Panc1 (cell line): ENCODE measurements around the gene BCL3. TPM values are rescaled to one million over a fixed set of nuclear protein-coding genes. Genes with fewer than 3 reads are reported as not detected.

Source experiments
- ATAC-seq: fragments of 200-7000 bp; cut with Tn5 transposase; 2 replicates; pipeline ENCODE4 v1.9.1; 2020; ENCODE audit warnings: mild to moderate bottlenecking, moderate library complexity
- BruUV-seq: library from RNA; stranded (reverse); fragments of 400-500 nt; replicated peaks from 2 replicates; lab custom pipeline; 2021; lab: Mats Ljungman, UMichigan
- CTCF ChIA-PET: fragments of 300-600 bp; sonication (Branson Sonifier 250); formaldehyde crosslinking; loops from one replicate; lab custom pipeline; 2022; ENCODE audit warnings: antibody characterized with exemption; lab: Charles Lee
- POLR2A ChIA-PET: fragments of 300-600 bp; sonication (Branson Sonifier 250); formaldehyde crosslinking; loops from one replicate; lab custom pipeline; 2022; ENCODE audit warnings: antibody characterized with exemption; lab: Charles Lee
- DNase-seq: peaks from one replicate; pipeline ENCODE4 v3.0.0-alpha.2; 2010; ENCODE audit warnings: low read depth, low spot score
- H3K27ac ChIP-seq: 2 replicates; pipeline ENCODE4 v1.5.1; 2011; ENCODE audit warnings: mild to moderate bottlenecking, low read length, inconsistent platforms
- H3K27me3 ChIP-seq: fragments of 200-500 bp; sonication (Bioruptor generic); 2 replicates; pipeline ENCODE4 v1.6.0; 2014; ENCODE audit warnings: low read length, inconsistent platforms; ENCODE audit not compliant: control insufficient read depth, insufficient read depth
- H3K36me3 ChIP-seq: fragments of 200-500 bp; sonication (Bioruptor generic); 2 replicates; pipeline ENCODE4 v1.5.1; 2014; ENCODE audit warnings: inconsistent platforms, mild to moderate bottlenecking, low read length, moderate library complexity; ENCODE audit not compliant: control insufficient read depth, insufficient read depth
- H3K4me1 ChIP-seq: 2 replicates; pipeline ENCODE4 v1.5.1; 2011; ENCODE audit warnings: inconsistent platforms, mild to moderate bottlenecking, low read length, moderate library complexity; ENCODE audit not compliant: control insufficient read depth, insufficient read depth
- H3K4me3 ChIP-seq, 2 experiments: 2 replicates each; pipeline ENCODE4 v1.5.1; 2011 to 2012; ENCODE audit warnings: low read depth in 2 of 2, low read length in 2 of 2, mild to moderate bottlenecking in 2 of 2, inconsistent platforms in 1 of 2, moderate library complexity in 1 of 2
- H3K9me3 ChIP-seq: fragments of 200-500 bp; sonication (Bioruptor generic); 2 replicates; pipeline ENCODE4 v1.5.1; 2014; ENCODE audit warnings: low read depth, mild to moderate bottlenecking, inconsistent platforms, low read length, moderate library complexity; ENCODE audit not compliant: control insufficient read depth, insufficient read depth
- CTCF ChIP-seq: fragments of 450-650 bp; IDR thresholded peaks from 2 replicates; pipeline ENCODE4 v1.5.1; 2017; ENCODE audit warnings: mild to moderate bottlenecking
- POLR2AphosphoS5 ChIP-seq: IDR thresholded peaks from 2 replicates; pipeline ENCODE4 v1.6.1; 2012; ENCODE audit warnings: mild to moderate bottlenecking, low read depth, low read length, moderate library complexity
- REST ChIP-seq, 2 experiments: IDR thresholded peaks; 2 replicates each; pipeline ENCODE4 v1.6.1; 2011 to 2012; ENCODE audit warnings: low read depth in 2 of 2, control low read depth in 1 of 2, low read length in 1 of 2, mild to moderate bottlenecking in 1 of 2, moderate library complexity in 1 of 2; ENCODE audit not compliant: insufficient read depth in 1 of 2
- SIN3A ChIP-seq: IDR thresholded peaks from 2 replicates; pipeline ENCODE4 v1.6.1; 2012; ENCODE audit warnings: low read depth, mild to moderate bottlenecking, low read length, moderate library complexity, borderline replicate concordance; ENCODE audit not compliant: insufficient read depth
- TCF7L2 ChIP-seq: IDR thresholded peaks from 2 replicates; pipeline ENCODE4 v1.6.1; 2011; ENCODE audit warnings: mild to moderate bottlenecking, low read depth, low read length, inconsistent platforms
- in situ Hi-C: cut with HindIII; loops from 2 replicates; pipeline ENCODE4 v1.10.0; 2016; ENCODE audit warnings: low sequenced_read_pairs, low pct_unique_long_range_greater_than_20kb
- intact Hi-C: fragments of 100-400 bp; cut with micrococcal nuclease; formaldehyde crosslinking; loops from one replicate; pipeline ENCODE4 v1.10.0; 2022; ENCODE audit not compliant: unreplicated experiment
- total RNA-seq: library from RNA; stranded (reverse); gene quantifications from one replicate; pipeline ENCODE4 v1.2.1, GENCODE V29; 2021; ENCODE audit not compliant: unreplicated experiment

The BCL3 gene
- total RNA-seq, 1 experiment from 2014 or later: 48.5 TPM

- ATAC-seq: no peak
- H3K27ac ChIP-seq: no peak overlapping the region
- no peaks in the 10 kb centered on the region for H3K36me3 ChIP-seq
- POLR2A ChIA-PET: no interaction called here
- no peak for DNase-seq
- TF ChIP-seq CTCF: no peak
- no peak for TF ChIP-seq TCF7L2
- no peak for TF ChIP-seq SIN3A
- TF ChIP-seq REST (IDR thresholded peaks at IDR 0.05; ENCODE audit: insufficient read depth in 1 of 2, low read depth in 2 of 2, low read length in 1 of 2): no peak
- no peak for TF ChIP-seq POLR2AphosphoS5
- no TSS peak for BruUV-seq
- in situ Hi-C loops (no loop called here), intact Hi-C loops (no loop called here)
- H3K27me3 ChIP-seq: no peaks in the 10 kb centered on the region
- no peak overlapping the region for H3K4me3 ChIP-seq
- no peaks in the 10 kb centered on the region for H3K4me1 ChIP-seq
- CTCF ChIA-PET: interaction anchor here (0.8 kb wide), 1 partner anchor 10 kb away, joined by 10 read pairs; no protein-coding TSS in a partner anchor
- H3K9me3 ChIP-seq: no peaks in the 10 kb centered on the region
These were observed 47.3 kb upstream of the BCL3 start for GRCh38 chr19:44701228-44701627.

- TF ChIP-seq TCF7L2 (no peak), SIN3A (no peak), POLR2AphosphoS5 (no peak), REST (IDR thresholded peaks at IDR 0.05; ENCODE audit: insufficient read depth in 1 of 2, low read depth in 2 of 2, low read length in 1 of 2) (no peak), CTCF (no peak)
- H3K36me3 ChIP-seq: no peaks in the 10 kb centered on the region
- ChIA-PET POLR2A (no interaction called here), CTCF (no interaction called here)
- no peaks in the 10 kb centered on the region for H3K9me3 ChIP-seq
- no peaks in the 10 kb centered on the region for H3K4me1 ChIP-seq
- in situ Hi-C loops (no loop called here), intact Hi-C loops (no loop called here)
- no peak overlapping the region for H3K4me3 ChIP-seq
- no peaks in the 10 kb centered on the region for H3K27me3 ChIP-seq
- ATAC-seq (no peak; the same call in 1 of the 2 replicates), DNase-seq (no peak)
- no peak overlapping the region for H3K27ac ChIP-seq
- no TSS peak for BruUV-seq
These were observed 45.8 kb upstream of the BCL3 start for GRCh38 chr19:44702551-44703176.
